Measurements from ENCODE around the gene RBP3. TPM values are rescaled to one million over a fixed set of nuclear protein-coding genes. Genes with fewer than 3 reads are reported as not detected.

The RBP3 gene
- total RNA-seq, 1 donor from 2014 or later, result not detected

DNA sequence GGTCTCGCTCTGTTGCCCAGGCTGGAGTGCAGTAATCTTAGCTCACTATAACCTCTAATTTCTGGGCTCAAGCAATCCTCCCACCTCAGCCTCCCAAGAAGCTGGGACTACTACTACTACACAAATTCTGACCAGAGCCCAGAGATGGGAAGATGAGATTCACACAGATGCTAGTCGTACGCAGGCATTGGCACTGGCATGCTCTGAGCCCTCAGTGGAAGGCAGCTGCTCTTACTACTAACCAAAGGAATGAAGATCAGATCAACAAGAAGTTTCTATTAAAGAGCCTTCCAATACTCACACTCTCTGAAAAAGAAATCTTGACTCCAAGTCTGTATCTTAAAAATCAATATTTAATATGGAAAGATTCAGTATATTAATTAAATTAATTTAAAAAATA, 15.2 kb upstream of the RBP3 start:
- H3K4me3 ChIP-seq, result no peak overlapping the region
- intact Hi-C loops (cut with DNase I), result no loop called here

DNA sequence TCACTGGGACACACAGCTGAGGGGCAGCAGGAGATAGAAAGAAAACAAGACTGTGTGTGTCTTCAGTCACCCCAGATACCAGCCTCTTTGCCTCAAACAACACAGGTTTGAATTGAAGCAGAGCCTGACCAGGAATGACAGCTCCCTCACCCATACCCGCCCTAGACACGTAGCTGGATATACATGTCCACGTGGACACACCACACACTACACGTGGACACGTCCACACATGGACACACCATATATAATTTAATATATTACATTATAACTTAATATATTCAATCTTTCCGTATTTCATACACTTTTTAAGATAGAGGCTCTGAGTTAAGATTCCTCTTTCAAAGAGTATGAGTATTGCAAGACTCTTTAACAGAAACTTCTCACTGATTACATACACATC, 14.6 kb upstream of the RBP3 start:
- ATAC-seq (no peak), DNase-seq (no peak)
- TF ChIP-seq, protein P1, sequence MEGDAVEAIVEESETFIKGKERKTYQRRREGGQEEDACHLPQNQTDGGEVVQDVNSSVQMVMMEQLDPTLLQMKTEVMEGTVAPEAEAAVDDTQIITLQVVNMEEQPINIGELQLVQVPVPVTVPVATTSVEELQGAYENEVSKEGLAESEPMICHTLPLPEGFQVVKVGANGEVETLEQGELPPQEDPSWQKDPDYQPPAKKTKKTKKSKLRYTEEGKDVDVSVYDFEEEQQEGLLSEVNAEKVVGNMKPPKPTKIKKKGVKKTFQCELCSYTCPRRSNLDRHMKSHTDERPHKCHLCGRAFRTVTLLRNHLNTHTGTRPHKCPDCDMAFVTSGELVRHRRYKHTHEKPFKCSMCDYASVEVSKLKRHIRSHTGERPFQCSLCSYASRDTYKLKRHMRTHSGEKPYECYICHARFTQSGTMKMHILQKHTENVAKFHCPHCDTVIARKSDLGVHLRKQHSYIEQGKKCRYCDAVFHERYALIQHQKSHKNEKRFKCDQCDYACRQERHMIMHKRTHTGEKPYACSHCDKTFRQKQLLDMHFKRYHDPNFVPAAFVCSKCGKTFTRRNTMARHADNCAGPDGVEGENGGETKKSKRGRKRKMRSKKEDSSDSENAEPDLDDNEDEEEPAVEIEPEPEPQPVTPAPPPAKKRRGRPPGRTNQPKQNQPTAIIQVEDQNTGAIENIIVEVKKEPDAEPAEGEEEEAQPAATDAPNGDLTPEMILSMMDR (IDR thresholded peaks at IDR 0.05), result no peak
- intact Hi-C loops (cut with DNase I), result no loop called here
- no peaks in the 10 kb centered on the region for H3K36me3 ChIP-seq
- no peaks in the 10 kb centered on the region for H3K27me3 ChIP-seq (ENCODE audit: low read depth)
- no peaks in the 10 kb centered on the region for H3K9me3 ChIP-seq
- H3K4me1 ChIP-seq, result no peaks in the 10 kb centered on the region
- H3K4me3 ChIP-seq, result no peak overlapping the region
- no peak overlapping the region for H3K27ac ChIP-seq

More for the DNA sequence above, 15.2 kb upstream of the RBP3 start:
- no peaks in the 10 kb centered on the region for H3K9me3 ChIP-seq
- TF ChIP-seq, protein P1 (IDR thresholded peaks at IDR 0.05), result no peak
- no peak overlapping the region for H3K27ac ChIP-seq
- no peaks in the 10 kb centered on the region for H3K36me3 ChIP-seq
- DNase-seq, result no peak
- no peak for ATAC-seq
- H3K27me3 ChIP-seq (ENCODE audit: low read depth), result no peaks in the 10 kb centered on the region
- H3K4me1 ChIP-seq, result no peaks in the 10 kb centered on the region

DNA sequence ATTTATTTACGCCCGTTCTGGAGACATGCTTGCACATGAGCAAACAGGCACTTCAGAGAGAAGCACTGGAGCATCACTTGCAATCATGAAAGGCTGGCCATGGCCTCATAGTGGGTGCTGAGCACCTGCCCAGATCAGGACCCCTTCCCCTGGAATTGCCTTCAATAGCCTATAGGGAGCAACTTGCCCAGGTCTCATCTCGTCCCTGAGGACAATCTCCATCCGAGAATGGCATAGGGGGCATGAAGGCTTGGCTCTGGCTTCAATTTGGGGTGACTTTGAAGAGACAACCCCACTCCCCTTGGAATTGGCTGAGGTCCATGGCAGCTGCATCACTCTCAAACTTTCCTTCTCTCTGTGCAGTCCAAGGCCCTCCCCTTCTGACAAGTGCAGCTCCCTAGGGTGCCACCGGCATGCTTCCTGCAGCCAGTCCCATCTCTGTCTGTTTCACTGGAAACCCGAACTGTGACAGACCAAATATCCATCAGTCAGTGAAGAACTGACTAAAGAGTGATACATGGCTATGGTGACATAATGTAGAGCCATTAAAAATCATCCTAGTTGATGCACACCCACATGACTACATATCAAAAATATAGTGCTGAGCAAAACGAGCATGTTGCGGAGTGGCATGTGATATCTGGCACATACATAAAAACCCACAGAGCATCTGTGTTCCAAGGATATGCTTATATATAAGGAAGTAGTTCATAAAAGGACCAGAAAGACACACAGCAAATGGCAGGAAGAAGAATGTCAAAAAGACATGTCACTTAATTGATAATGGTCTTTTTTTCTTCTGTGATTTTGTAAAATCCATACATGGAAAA, 13.5 kb upstream of the RBP3 start:
- TF ChIP-seq, protein P1 (IDR thresholded peaks at IDR 0.05), result no peak
- Histone ChIP-seq H3K4me3 (no peak overlapping the region), H3K27ac (no peak overlapping the region), H3K9me3 (no peaks in the 10 kb centered on the region), H3K4me1 (no peaks in the 10 kb centered on the region), H3K27me3 (ENCODE audit: low read depth) (no peaks in the 10 kb centered on the region), H3K36me3 (no peaks in the 10 kb centered on the region)
- intact Hi-C loops (cut with DNase I), result no loop called here
- DNase-seq, result no peak
- no peak for ATAC-seq

DNA sequence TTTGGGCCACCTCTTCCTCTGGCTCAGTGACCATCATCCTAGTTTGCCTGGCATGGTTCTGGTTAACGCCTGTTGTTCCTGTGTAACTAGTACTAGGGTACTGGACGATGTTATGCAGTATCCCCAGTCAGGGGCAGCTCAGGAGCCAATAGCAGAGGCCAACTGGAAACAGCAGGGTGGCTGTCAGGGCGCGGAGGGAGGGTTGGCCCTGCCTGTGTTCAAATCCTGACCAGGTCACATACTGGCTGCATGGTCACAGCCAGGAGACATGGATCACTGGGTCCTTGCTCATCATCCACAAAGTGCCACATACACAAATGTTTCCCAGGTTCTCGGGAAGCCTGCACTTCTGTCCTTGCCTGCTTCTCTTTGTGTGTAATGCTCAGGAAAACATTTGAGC, 12.3 kb upstream of the RBP3 start:
- TF ChIP-seq, protein P1 (IDR thresholded peaks at IDR 0.05), result no peak
- Histone ChIP-seq H3K4me1 (no peaks in the 10 kb centered on the region), H3K27ac (no peak overlapping the region), H3K27me3 (ENCODE audit: low read depth) (peaks cover 4% of the 10 kb centered on the region), H3K9me3 (no peaks in the 10 kb centered on the region), H3K36me3 (no peaks in the 10 kb centered on the region), H3K4me3 (no peak overlapping the region)
- DNase-seq (no peak), ATAC-seq (no peak)
- intact Hi-C loops (cut with DNase I), result no loop called here

DNA sequence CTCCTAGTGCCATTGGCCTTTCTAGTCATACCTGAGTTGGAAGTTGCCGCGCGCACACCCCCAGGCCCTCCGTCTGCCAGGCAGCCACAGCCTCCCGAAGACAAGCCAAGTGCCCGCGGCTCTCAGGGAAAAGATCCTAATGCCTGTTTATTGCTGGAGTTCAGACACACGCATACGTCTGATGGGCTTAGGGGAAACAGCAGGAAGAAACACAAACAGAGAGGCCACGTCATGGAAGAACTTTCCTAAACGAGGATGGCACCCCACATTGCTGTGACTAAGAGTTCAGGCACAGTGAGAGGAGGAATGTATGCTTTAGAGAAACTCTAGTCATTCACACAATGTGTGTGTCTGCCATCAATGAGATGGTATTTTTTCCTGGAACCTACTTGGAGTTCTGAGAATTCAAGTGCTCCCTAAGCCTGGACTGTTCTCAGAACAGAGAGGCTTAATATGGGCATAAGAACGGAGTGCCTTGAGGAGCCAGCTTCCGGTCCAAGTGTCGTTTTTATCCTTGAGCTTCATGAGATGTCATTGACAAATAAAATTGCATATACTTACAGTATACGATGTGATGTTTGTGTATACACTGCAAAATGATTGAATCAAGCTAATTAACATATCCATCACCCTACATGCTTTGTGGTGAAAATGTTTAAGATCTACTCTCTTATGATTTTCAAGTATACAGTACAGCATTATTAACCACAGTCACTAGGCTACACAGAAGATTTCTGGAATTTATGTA, 11.6 kb upstream of the RBP3 start:
- Histone ChIP-seq H3K4me3 (no peak overlapping the region), H3K9me3 (no peaks in the 10 kb centered on the region), H3K27ac (no peak overlapping the region), H3K36me3 (no peaks in the 10 kb centered on the region), H3K27me3 (ENCODE audit: low read depth) (peaks cover 4% of the 10 kb centered on the region), H3K4me1 (no peaks in the 10 kb centered on the region)
- intact Hi-C loops (cut with DNase I), result no loop called here
- DNase-seq (no peak), ATAC-seq (no peak)
- TF ChIP-seq, protein P1 (IDR thresholded peaks at IDR 0.05), result no peak
